Thyroid gland (tissue), 4 donors: ENCODE data around the gene ACSM4. TPM values are rescaled to one million over a fixed set of nuclear protein-coding genes. Genes with fewer than 3 reads are reported as not detected.

Experiments
- DNase-seq, 2 donors: peaks; one replicate each; pipeline ENCODE4 v3.0.0-alpha.2; 2019
- H3K27ac ChIP-seq, 3 donors: fragments of 200-600 bp; sonication (generic); 1 replicate in 2 of 3; 2 replicates in 1 of 3; pipeline ENCODE4 v1.5.1; 2016 to 2019; ENCODE audit warnings: mild to moderate bottlenecking in 1 of 3, moderate library complexity in 1 of 3
- H3K27me3 ChIP-seq: fragments of 200-600 bp; sonication (generic); one replicate; pipeline ENCODE4 v1.5.1; 2019
- H3K36me3 ChIP-seq, 2 donors: fragments of 200-600 bp; sonication (generic); one replicate each; pipeline ENCODE4 v1.5.1; 2016 to 2019
- H3K4me1 ChIP-seq, 2 donors: fragments of 200-600 bp; sonication (generic); one replicate each; pipeline ENCODE4 v1.5.1; 2017 to 2019
- H3K4me3 ChIP-seq, 3 donors: fragments of 200-600 bp; sonication (generic); replicated peaks in 1 of 3; 1 replicate in 2 of 3; 2 replicates in 1 of 3; pipeline ENCODE4 v1.5.1; 2016; ENCODE audit warnings: mild to moderate bottlenecking in 1 of 3
- H3K9me3 ChIP-seq: fragments of 200-600 bp; sonication (generic); one replicate; pipeline ENCODE4 v1.5.1; 2017
- WGBS, 2 donors: methylation state at CpG; one replicate each; pipeline ENCODE4 v1.1.5; 2017; 5-methylcytosine and 5-hydroxymethylcytosine counted together
- intact Hi-C: fragments of 100-400 bp; cut with DNase I; formaldehyde crosslinking; loops from one replicate; pipeline ENCODE4 v1.15.1; 2023
- total RNA-seq, 4 donors: library from RNA; depleted of rRNA; stranded (reverse); fragments of >200 nt; gene quantifications; one replicate each; pipeline ENCODE4 v1.2.3, GENCODE V29; 2016
- TF ChIP-seq, protein P1 (sequence below), 6 experiments: fragments of 200-600 bp in 3 of 6; fragments of 450-650 bp in 3 of 6; sonication (generic) in 3 of 6; IDR thresholded peaks; one replicate each; pipeline ENCODE4 v1.5.1; 2016 to 2019; ENCODE audit warnings: antibody characterized with exemption in 6 of 6, mild to moderate bottlenecking in 2 of 6, inconsistent platforms in 1 of 6, moderate library complexity in 1 of 6

Gene ACSM4
- total RNA-seq, 4 donors from 2014 or later: not detected

DNA sequence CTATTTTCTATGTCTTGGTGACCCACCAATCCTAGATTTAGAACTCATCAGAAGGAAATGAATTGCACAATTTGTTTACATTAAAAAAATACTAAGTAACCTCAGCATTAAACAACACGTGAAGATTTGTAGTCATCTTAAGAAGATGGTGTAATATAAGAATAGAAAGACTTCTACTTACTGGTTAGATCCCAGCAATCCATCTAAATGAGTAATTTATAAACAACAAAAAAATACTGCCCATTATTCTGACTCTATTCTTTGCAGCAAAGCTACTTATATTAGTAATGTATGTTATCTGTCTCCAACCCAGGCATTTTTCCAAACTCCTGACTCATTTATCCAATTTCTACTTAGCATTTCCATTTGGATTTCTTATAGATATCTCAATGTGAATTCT, 72.3 kb downstream of the ACSM4 start:
- intact Hi-C loops: no loop called here
- H3K9me3 ChIP-seq: no peaks in the 10 kb centered on the region
- H3K4me1 ChIP-seq: no peaks in the 10 kb centered on the region
- H3K4me3 ChIP-seq: no peak overlapping the region
- no peaks in the 10 kb centered on the region for H3K36me3 ChIP-seq
- no peak overlapping the region for H3K27ac ChIP-seq
- DNase-seq: no peak
- no peaks in the 10 kb centered on the region for H3K27me3 ChIP-seq
- WGBS, 2 donors: 67 to 83% methylated on average over 1 of the region's 1 CpG
- TF ChIP-seq, protein P1, sequence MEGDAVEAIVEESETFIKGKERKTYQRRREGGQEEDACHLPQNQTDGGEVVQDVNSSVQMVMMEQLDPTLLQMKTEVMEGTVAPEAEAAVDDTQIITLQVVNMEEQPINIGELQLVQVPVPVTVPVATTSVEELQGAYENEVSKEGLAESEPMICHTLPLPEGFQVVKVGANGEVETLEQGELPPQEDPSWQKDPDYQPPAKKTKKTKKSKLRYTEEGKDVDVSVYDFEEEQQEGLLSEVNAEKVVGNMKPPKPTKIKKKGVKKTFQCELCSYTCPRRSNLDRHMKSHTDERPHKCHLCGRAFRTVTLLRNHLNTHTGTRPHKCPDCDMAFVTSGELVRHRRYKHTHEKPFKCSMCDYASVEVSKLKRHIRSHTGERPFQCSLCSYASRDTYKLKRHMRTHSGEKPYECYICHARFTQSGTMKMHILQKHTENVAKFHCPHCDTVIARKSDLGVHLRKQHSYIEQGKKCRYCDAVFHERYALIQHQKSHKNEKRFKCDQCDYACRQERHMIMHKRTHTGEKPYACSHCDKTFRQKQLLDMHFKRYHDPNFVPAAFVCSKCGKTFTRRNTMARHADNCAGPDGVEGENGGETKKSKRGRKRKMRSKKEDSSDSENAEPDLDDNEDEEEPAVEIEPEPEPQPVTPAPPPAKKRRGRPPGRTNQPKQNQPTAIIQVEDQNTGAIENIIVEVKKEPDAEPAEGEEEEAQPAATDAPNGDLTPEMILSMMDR (IDR thresholded peaks at IDR 0.05): no peak

Other genes starting within 250 kb of the ACSM4 start
- 100 to 1,000 TPM; 137 to 470 (median 255) TPM for gene C1S, start 243.4 kb upstream of the ACSM4 start, total RNA-seq
- 100 to 1,000 TPM; 132 to 545 (median 312) TPM for gene C1R, start 211.6 kb upstream of the ACSM4 start, total RNA-seq
- 100 to 1,000 TPM in 1 of 4 donors, 10 to 100 TPM in 3; 39.2 to 153 (median 59.5) TPM for gene C1RL, start 194.9 kb upstream of the ACSM4 start, total RNA-seq
- 1 to 10 TPM in 2 of 4 donors, not detected in 2; 2.8 to 4.5 TPM for gene RBP5, start 175.2 kb upstream of the ACSM4 start, total RNA-seq
- gene CLSTN3, start 173.7 kb upstream of the ACSM4 start, total RNA-seq: 10 to 100 TPM; 18.0 to 53.4 (median 37.3) TPM
- 10 to 100 TPM; 28.5 to 37.6 (median 32.8) TPM for gene PEX5, start 114.4 kb upstream of the ACSM4 start, total RNA-seq
- 1 to 10 TPM in 3 of 4 donors, under 1 TPM in 1; 0.54 to 3.8 (median 2.0) TPM for gene CD163L1, start 140.1 kb downstream of the ACSM4 start, total RNA-seq
- gene CD163, start 199.7 kb downstream of the ACSM4 start, total RNA-seq: 100 to 1,000 TPM in 2 of 4 donors, 10 to 100 TPM in 2; 25.6 to 179 (median 94.4) TPM